HG03095 (cell line): Measurements from ENCODE around the gene VHLL.

ENCODE experiments used
- ATAC-seq: cut with Tn5 transposase; IDR thresholded peaks from one replicate; pipeline ENCODE4 v1.9.1; 2021; ENCODE audit warnings: moderate library complexity; ENCODE audit not compliant: unreplicated experiment

VHLL gene

GRCh38 chr1:156258859-156259258 lies 40.2 kb downstream of the VHLL start:
- no peak for ATAC-seq

DNA sequence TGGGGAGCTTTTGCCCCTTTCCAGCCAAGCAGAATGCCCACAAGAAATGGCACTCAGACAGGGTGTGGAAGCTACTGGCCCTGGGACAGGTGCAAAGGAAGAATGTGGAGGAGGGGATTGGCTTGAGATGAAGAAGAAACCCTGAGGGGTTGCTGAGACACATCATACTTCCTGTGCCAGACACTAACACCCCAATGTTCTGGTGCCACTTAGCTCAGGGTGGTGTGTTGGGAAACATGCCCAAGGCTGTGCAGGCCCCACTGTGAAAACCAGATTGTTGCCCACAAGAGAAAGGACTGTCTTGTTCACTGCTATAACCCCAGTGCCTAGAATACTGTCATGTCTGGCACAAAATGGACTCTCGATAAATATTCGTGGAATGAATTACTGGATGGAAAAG lies 41.4 kb downstream of the VHLL start:
- no peak for ATAC-seq

- ATAC-seq: no peak
Observed at GRCh38 chr1:156253634-156254033, 45.5 kb downstream of the VHLL start.

GRCh38 chr1:156251527-156251926 lies 47.6 kb downstream of the VHLL start:
- no peak for ATAC-seq

DNA sequence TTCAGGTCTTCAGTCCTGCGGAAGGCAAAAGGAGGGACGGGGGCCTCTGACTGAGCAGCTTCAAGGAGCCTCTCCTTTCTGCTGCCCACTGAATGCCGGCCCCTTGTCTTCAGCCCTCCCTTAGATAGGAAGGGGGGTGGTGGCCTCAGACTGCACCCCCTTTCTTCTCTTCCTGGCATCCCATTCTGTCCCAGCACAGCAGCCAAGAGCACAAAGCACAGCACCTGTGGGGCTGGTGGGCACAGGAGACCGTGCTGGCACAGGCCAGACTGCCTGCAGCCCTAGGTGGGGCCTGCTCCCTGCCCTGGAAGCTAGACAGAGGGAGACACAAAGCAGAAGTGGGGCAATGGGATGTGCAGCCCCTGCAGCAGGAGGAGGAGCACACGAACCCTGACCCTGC lies 49.5 kb downstream of the VHLL start:
- ATAC-seq: no peak
